Neural progenitor cell (in vitro differentiated cells): ENCODE measurements around the gene GPATCH2L. TPM values are rescaled to one million over a fixed set of nuclear protein-coding genes. Genes with fewer than 3 reads are reported as not detected.

ENCODE experiments used
- DNase-seq: peaks from one replicate; pipeline ENCODE4 v3.0.0-alpha.2; 2016; ENCODE audit warnings: low spot score
- H2AFZ ChIP-seq: fragments of 200-600 bp; sonication (generic); replicated peaks from 2 replicates; pipeline ENCODE4 v1.6.1; 2016; ENCODE audit warnings: antibody characterized with exemption
- H3F3A ChIP-seq: fragments of 200-600 bp; sonication (generic); 2 replicates; pipeline ENCODE4 v1.6.1; 2016; ENCODE audit warnings: antibody characterized with exemption, low read depth
- H3K27ac ChIP-seq: fragments of 200-600 bp; sonication (generic); 2 replicates; pipeline ENCODE4 v1.5.1; 2016; ENCODE audit warnings: mild to moderate bottlenecking
- H3K27me3 ChIP-seq: fragments of 200-600 bp; sonication (generic); 2 replicates; pipeline ENCODE4 v1.6.1; 2016; ENCODE audit warnings: mild to moderate bottlenecking, moderate library complexity
- H3K36me3 ChIP-seq: fragments of 200-600 bp; sonication (generic); 2 replicates; pipeline ENCODE4 v1.5.1; 2016
- H3K4me1 ChIP-seq: fragments of 200-600 bp; sonication (generic); 2 replicates; pipeline ENCODE4 v1.6.1; 2016; ENCODE audit warnings: mixed run types
- H3K4me2 ChIP-seq: fragments of 200-600 bp; sonication (generic); 2 replicates; pipeline ENCODE4 v1.6.1; 2016
- H3K4me3 ChIP-seq: fragments of 200-600 bp; sonication (generic); 2 replicates; pipeline ENCODE4 v1.5.1; 2016
- H3K79me2 ChIP-seq: fragments of 200-600 bp; sonication (generic); 2 replicates; pipeline ENCODE4 v1.6.1; 2016; ENCODE audit warnings: low read depth
- H3K9ac ChIP-seq: fragments of 200-600 bp; sonication (generic); 2 replicates; pipeline ENCODE4 v1.6.1; 2016
- H3K9me3 ChIP-seq: fragments of 200-600 bp; sonication (generic); 2 replicates; pipeline ENCODE4 v1.5.1; 2016; ENCODE audit warnings: low read depth
- H4K20me1 ChIP-seq: fragments of 200-600 bp; sonication (generic); 2 replicates; pipeline ENCODE4 v1.6.1; 2016; ENCODE audit warnings: low read depth
- H3K27ac Mint-ChIP-seq: 3 replicates; pipeline ENCODE4 v1.8.0; 2021; ENCODE audit warnings: mixed read lengths
- H3K27me3 Mint-ChIP-seq: 2 replicates; pipeline ENCODE4 v1.8.0; 2022; ENCODE audit warnings: low read depth, mild to moderate bottlenecking, inconsistent platforms, moderate library complexity, mixed read lengths; ENCODE audit not compliant: insufficient read depth
- H3K36me3 Mint-ChIP-seq: 3 replicates; pipeline ENCODE4 v1.8.0; 2021; ENCODE audit warnings: mixed read lengths
- H3K4me1 Mint-ChIP-seq: 3 replicates; pipeline ENCODE4 v1.8.0; 2021; ENCODE audit warnings: mixed read lengths
- H3K4me3 Mint-ChIP-seq: 3 replicates; pipeline ENCODE4 v1.8.0; 2021; ENCODE audit warnings: mild to moderate bottlenecking, moderate library complexity, mixed read lengths
- H3K9me3 Mint-ChIP-seq: 3 replicates; pipeline ENCODE4 v1.8.0; 2020; ENCODE audit warnings: mixed read lengths
- EZH2 ChIP-seq: fragments of 200-600 bp; sonication (generic); IDR thresholded peaks from 2 replicates; pipeline ENCODE4 v1.6.1; 2017; ENCODE audit warnings: antibody characterized with exemption, mild to moderate bottlenecking, moderate library complexity
- EZH2phosphoT487 ChIP-seq: fragments of 200-600 bp; sonication (generic); IDR thresholded peaks from 2 replicates; pipeline ENCODE4 v1.6.1; 2017; ENCODE audit warnings: antibody characterized with exemption
- total RNA-seq: library from RNA; depleted of rRNA; stranded (reverse); fragments of >200 nt; gene quantifications from 2 replicates; pipeline ENCODE4 v1.2.3, GENCODE V29; 2015; ENCODE audit warnings: low replicate concordance
- TF ChIP-seq, protein P1 (sequence below): fragments of 200-600 bp; sonication (generic); IDR thresholded peaks from 2 replicates; pipeline ENCODE4 v1.5.1; 2017; ENCODE audit warnings: antibody characterized with exemption, mild to moderate bottlenecking

GPATCH2L gene
- total RNA-seq, 1 donor from 2014 or later = 68.2 TPM

DNA sequence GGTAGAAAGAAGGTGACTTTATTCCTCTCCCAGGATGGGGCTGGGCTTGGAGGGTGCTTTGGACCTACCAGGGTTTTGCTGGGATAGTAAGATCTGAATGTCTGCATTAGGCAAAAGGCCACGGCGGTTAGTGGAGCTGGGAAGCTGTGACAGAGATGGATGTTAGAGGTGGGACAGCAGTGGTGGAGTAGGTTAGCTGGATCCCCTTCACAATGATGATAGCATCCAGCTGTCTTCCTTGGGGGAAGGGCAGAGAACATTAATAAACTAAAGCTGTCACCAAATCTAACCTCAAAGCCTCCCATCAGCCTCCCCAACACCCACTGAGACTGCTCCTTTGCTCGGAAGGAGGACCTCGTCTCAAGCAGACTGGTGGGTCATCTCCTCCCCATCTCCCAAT lies 104.8 kb downstream of the GPATCH2L start:
- Histone ChIP-seq H3F3A (peaks cover 15% of the 10 kb centered on the region), H3K27ac (no peak overlapping the region), H3K79me2 (no peaks in the 10 kb centered on the region), H3K9me3 (no peaks in the 10 kb centered on the region), H3K4me3 (no peak overlapping the region), H3K9ac (no peak overlapping the region), H4K20me1 (no peaks in the 10 kb centered on the region), H3K4me2 (no peak overlapping the region), H3K4me1 (peaks cover 22% of the 10 kb centered on the region), H3K36me3 (no peaks in the 10 kb centered on the region), H2AFZ (no peak overlapping the region), H3K27me3 (no peaks in the 10 kb centered on the region)
- Mint-ChIP-seq H3K36me3 (no peaks in the 10 kb centered on the region), H3K4me3 (no peak overlapping the region), H3K27me3 (peaks cover 3% of the 10 kb centered on the region), H3K4me1 (peaks cover 19% of the 10 kb centered on the region), H3K9me3 (no peaks in the 10 kb centered on the region), H3K27ac (no peak overlapping the region)
- TF ChIP-seq EZH2phosphoT487 (no peak), EZH2 (no peak)
- TF ChIP-seq, protein P1, sequence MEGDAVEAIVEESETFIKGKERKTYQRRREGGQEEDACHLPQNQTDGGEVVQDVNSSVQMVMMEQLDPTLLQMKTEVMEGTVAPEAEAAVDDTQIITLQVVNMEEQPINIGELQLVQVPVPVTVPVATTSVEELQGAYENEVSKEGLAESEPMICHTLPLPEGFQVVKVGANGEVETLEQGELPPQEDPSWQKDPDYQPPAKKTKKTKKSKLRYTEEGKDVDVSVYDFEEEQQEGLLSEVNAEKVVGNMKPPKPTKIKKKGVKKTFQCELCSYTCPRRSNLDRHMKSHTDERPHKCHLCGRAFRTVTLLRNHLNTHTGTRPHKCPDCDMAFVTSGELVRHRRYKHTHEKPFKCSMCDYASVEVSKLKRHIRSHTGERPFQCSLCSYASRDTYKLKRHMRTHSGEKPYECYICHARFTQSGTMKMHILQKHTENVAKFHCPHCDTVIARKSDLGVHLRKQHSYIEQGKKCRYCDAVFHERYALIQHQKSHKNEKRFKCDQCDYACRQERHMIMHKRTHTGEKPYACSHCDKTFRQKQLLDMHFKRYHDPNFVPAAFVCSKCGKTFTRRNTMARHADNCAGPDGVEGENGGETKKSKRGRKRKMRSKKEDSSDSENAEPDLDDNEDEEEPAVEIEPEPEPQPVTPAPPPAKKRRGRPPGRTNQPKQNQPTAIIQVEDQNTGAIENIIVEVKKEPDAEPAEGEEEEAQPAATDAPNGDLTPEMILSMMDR = no peak
- DNase-seq = no peak

DNA sequence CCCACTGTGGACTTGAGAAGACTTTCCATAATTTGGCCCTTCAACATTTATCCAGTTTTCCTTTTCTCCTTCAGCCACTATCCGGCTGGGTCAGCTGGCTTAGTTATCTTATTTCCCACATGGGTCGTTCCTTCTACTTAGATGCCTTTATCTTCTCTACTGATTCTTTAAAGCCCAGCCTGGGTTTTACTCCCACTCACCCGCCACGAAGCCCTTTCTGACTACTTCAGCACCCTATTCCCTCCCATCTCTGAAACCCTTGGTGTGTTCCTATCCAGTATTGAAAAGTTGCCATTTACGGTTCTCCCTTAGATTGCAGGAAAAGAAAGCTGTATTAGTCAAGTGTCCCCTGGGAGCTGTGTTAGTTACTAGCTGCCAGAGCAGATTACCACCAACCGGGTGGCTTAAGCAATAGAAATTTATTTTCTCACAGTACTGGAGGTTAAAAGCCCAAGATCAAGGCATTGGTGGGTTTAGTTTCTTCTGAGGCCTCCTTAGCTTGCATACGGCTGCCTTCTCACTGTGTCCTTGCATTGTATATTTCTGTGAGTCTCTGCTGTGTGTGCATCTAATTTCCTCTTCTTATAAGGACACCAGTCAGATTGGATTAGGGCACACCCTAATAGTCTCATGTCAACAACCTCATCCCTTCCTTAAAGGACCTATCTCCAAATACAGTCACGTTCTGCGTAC lies 105.5 kb downstream of the GPATCH2L start:
- Histone ChIP-seq H3K9ac (no peak overlapping the region), H3K4me2 (no peak overlapping the region), H3K4me3 (no peak overlapping the region), H3K27ac (no peak overlapping the region), H3K36me3 (no peaks in the 10 kb centered on the region), H4K20me1 (no peaks in the 10 kb centered on the region), H3K27me3 (no peaks in the 10 kb centered on the region), H3F3A (peaks cover 22% of the 10 kb centered on the region), H3K4me1 (peaks cover 30% of the 10 kb centered on the region), H2AFZ (peak overlapping the region; percentile 55), H3K79me2 (no peaks in the 10 kb centered on the region), H3K9me3 (no peaks in the 10 kb centered on the region)
- Mint-ChIP-seq H3K36me3 (no peaks in the 10 kb centered on the region), H3K27me3 (peaks cover 3% of the 10 kb centered on the region), H3K4me1 (peaks cover 24% of the 10 kb centered on the region), H3K27ac (no peak overlapping the region), H3K4me3 (no peak overlapping the region), H3K9me3 (no peaks in the 10 kb centered on the region)
- DNase-seq = no peak
- TF ChIP-seq EZH2phosphoT487 (no peak), EZH2 (no peak)
- TF ChIP-seq, protein P1 = no peak

DNA sequence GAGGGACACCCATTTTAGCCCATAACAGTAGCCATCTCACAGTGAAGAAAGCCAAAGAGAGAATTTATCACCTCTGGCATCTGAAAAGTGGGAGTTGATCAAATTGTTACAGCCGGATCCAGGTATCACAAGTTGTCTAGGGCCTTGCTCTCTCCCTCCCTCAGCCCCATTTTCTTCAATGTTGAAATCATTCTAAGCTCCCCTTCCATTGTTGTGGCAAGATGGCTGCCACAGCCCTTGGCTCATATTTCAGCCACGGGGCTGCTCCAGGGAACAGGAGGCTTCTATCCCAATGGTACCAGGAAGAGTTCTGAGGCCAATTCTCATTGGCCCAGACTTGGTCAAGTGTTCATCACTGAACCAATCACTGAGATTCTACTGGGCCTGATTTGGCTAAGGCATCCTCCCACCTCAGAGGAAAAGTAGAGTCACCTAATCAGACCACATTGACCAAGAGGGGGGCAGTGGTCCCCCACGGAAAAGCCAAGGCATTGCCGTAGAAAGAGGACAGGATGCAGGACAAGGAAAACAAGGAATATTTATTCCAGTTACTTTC lies 106.2 kb downstream of the GPATCH2L start:
- Mint-ChIP-seq H3K36me3 (no peaks in the 10 kb centered on the region), H3K4me1 (peaks cover 24% of the 10 kb centered on the region), H3K27ac (no peak overlapping the region), H3K4me3 (no peak overlapping the region), H3K9me3 (no peaks in the 10 kb centered on the region), H3K27me3 (peaks cover 3% of the 10 kb centered on the region)
- H2AFZ ChIP-seq = peak overlapping the region; percentile 55
- no peaks in the 10 kb centered on the region for H4K20me1 ChIP-seq
- no peak overlapping the region for H3K27ac ChIP-seq
- no peak overlapping the region for H3K9ac ChIP-seq
- no peak overlapping the region for H3K4me2 ChIP-seq
- H3K9me3 ChIP-seq = no peaks in the 10 kb centered on the region
- H3K4me3 ChIP-seq = no peak overlapping the region
- no peak for TF ChIP-seq EZH2phosphoT487
- no peaks in the 10 kb centered on the region for H3K27me3 ChIP-seq
- H3K79me2 ChIP-seq = no peaks in the 10 kb centered on the region
- H3K4me1 ChIP-seq = peaks cover 31% of the 10 kb centered on the region
- peak; percentile 37 for DNase-seq
- no peaks in the 10 kb centered on the region for H3K36me3 ChIP-seq
- H3F3A ChIP-seq = peaks cover 23% of the 10 kb centered on the region
